Measurements from ENCODE around the gene RPL36A.

RPL36A gene

GRCh38 chrX:101416691-101417090 lies 25.9 kb downstream of the RPL36A start:
- Histone ChIP-seq H3K4me1 (ENCODE audit: control insufficient read depth in 1 of 2, insufficient read depth in 2 of 2, low read length in 2 of 2) (peaks cover 10 to 27% of the 10 kb centered on the region in 2 donors), H3K27ac (ENCODE audit: low read length) (no peak overlapping the region), H3K4me3 (ENCODE audit: low read depth in 1 of 2, low read length in 2 of 2) (no peak overlapping the region), H3K36me3 (ENCODE audit: control insufficient read depth in 1 of 2, insufficient read depth in 2 of 2, low read length in 2 of 2) (peaks cover 6 to 14% of the 10 kb centered on the region in 2 donors), H3K27me3 (ENCODE audit: low read depth, low read length) (no peaks in the 10 kb centered on the region), H3K9me3 (ENCODE audit: control insufficient read depth in 1 of 2, low read length in 2 of 2) (no peaks in the 10 kb centered on the region)

- Histone ChIP-seq H3K9me3 (ENCODE audit: control insufficient read depth in 1 of 2, low read length in 2 of 2) (no peaks in the 10 kb centered on the region), H3K4me3 (ENCODE audit: low read depth in 1 of 2, low read length in 2 of 2) (peak overlapping the region in 1 of 2 donors; percentile 60), H3K36me3 (ENCODE audit: control insufficient read depth in 1 of 2, insufficient read depth in 2 of 2, low read length in 2 of 2) (peaks cover 2 to 10% of the 10 kb centered on the region in 2 donors), H3K27me3 (ENCODE audit: low read depth, low read length) (no peaks in the 10 kb centered on the region), H3K4me1 (ENCODE audit: control insufficient read depth in 1 of 2, insufficient read depth in 2 of 2, low read length in 2 of 2) (peaks cover 10 to 22% of the 10 kb centered on the region in 2 donors), H3K27ac (ENCODE audit: low read length) (peak overlapping the region; percentile 91)
These were observed 26.4 kb downstream of the RPL36A start for GRCh38 chrX:101417190-101417589.

GRCh38 chrX:101417981-101418841 lies 27.4 kb downstream of the RPL36A start:
- peaks cover 10 to 15% of the 10 kb centered on the region in 2 donors for H3K4me1 ChIP-seq (ENCODE audit: control insufficient read depth in 1 of 2, insufficient read depth in 2 of 2, low read length in 2 of 2)

GRCh38 chrX:101419489-101419888 lies 28.7 kb downstream of the RPL36A start:
- Histone ChIP-seq H3K4me3 (ENCODE audit: low read depth in 1 of 2, low read length in 2 of 2) (peak overlapping the region in 1 of 2 donors; percentile 60), H3K9me3 (ENCODE audit: control insufficient read depth in 1 of 2, low read length in 2 of 2) (no peaks in the 10 kb centered on the region), H3K27ac (ENCODE audit: low read length) (no peak overlapping the region)

More at GRCh38 chrX:101417981-101418841, 27.4 kb downstream of the RPL36A start:
- no peaks in the 10 kb centered on the region for H3K36me3 ChIP-seq (ENCODE audit: control insufficient read depth in 1 of 2, insufficient read depth in 2 of 2, low read length in 2 of 2)
- no peaks in the 10 kb centered on the region for H3K9me3 ChIP-seq (ENCODE audit: control insufficient read depth in 1 of 2, low read length in 2 of 2)
- no peaks in the 10 kb centered on the region for H3K27me3 ChIP-seq (ENCODE audit: low read depth, low read length)
- H3K27ac ChIP-seq (ENCODE audit: low read length) = peak overlapping the region; percentile 91
- peak overlapping the region; percentile 60 for H3K4me3 ChIP-seq (ENCODE audit: low read depth in 1 of 2, low read length in 2 of 2)

GRCh38 chrX:101427954-101428353 lies 37.1 kb downstream of the RPL36A start:
- Histone ChIP-seq H3K4me1 (ENCODE audit: control insufficient read depth in 1 of 2, insufficient read depth in 2 of 2, low read length in 2 of 2) (peaks cover 0 to 6% of the 10 kb centered on the region in 2 donors), H3K9me3 (ENCODE audit: control insufficient read depth in 1 of 2, low read length in 2 of 2) (no peaks in the 10 kb centered on the region), H3K36me3 (ENCODE audit: control insufficient read depth in 1 of 2, insufficient read depth in 2 of 2, low read length in 2 of 2) (peaks cover 0 to 38% of the 10 kb centered on the region in 2 donors), H3K4me3 (ENCODE audit: low read depth in 1 of 2, low read length in 2 of 2) (no peak overlapping the region), H3K27ac (ENCODE audit: low read length) (no peak overlapping the region), H3K27me3 (ENCODE audit: low read depth, low read length) (no peaks in the 10 kb centered on the region)

More at GRCh38 chrX:101419489-101419888, 28.7 kb downstream of the RPL36A start:
- Histone ChIP-seq H3K36me3 (ENCODE audit: control insufficient read depth in 1 of 2, insufficient read depth in 2 of 2, low read length in 2 of 2) (peaks cover 0 to 3% of the 10 kb centered on the region in 2 donors), H3K4me1 (ENCODE audit: control insufficient read depth in 1 of 2, insufficient read depth in 2 of 2, low read length in 2 of 2) (peaks cover 10 to 15% of the 10 kb centered on the region in 2 donors), H3K27me3 (ENCODE audit: low read depth, low read length) (no peaks in the 10 kb centered on the region)

- no peak overlapping the region for H3K27ac ChIP-seq (ENCODE audit: low read length)
- H3K36me3 ChIP-seq (ENCODE audit: control insufficient read depth in 1 of 2, insufficient read depth in 2 of 2, low read length in 2 of 2) = peaks cover 3 to 31% of the 10 kb centered on the region in 2 donors
- H3K27me3 ChIP-seq (ENCODE audit: low read depth, low read length) = no peaks in the 10 kb centered on the region
- no peak overlapping the region for H3K4me3 ChIP-seq (ENCODE audit: low read depth in 1 of 2, low read length in 2 of 2)
- peaks cover 0 to 6% of the 10 kb centered on the region in 2 donors for H3K4me1 ChIP-seq (ENCODE audit: control insufficient read depth in 1 of 2, insufficient read depth in 2 of 2, low read length in 2 of 2)
- H3K9me3 ChIP-seq (ENCODE audit: control insufficient read depth in 1 of 2, low read length in 2 of 2) = no peaks in the 10 kb centered on the region
These were observed 39.1 kb downstream of the RPL36A start for GRCh38 chrX:101429934-101430333.

- H3K27ac ChIP-seq (ENCODE audit: low read length) = no peak overlapping the region
These were observed 39.8 kb downstream of the RPL36A start for GRCh38 chrX:101430457-101431078.

GRCh38 chrX:101442085-101442484 lies 51.3 kb downstream of the RPL36A start:
- H3K4me1 ChIP-seq (ENCODE audit: control insufficient read depth in 1 of 2, insufficient read depth in 2 of 2, low read length in 2 of 2) = no peaks in the 10 kb centered on the region
- H3K27me3 ChIP-seq (ENCODE audit: low read depth, low read length) = no peaks in the 10 kb centered on the region
- no peak overlapping the region for H3K4me3 ChIP-seq (ENCODE audit: low read depth in 1 of 2, low read length in 2 of 2)
- H3K36me3 ChIP-seq (ENCODE audit: control insufficient read depth in 1 of 2, insufficient read depth in 2 of 2, low read length in 2 of 2) = peaks cover 12 to 30% of the 10 kb centered on the region in 2 donors
- no peak overlapping the region for H3K27ac ChIP-seq (ENCODE audit: low read length)
- H3K9me3 ChIP-seq (ENCODE audit: control insufficient read depth in 1 of 2, low read length in 2 of 2) = no peaks in the 10 kb centered on the region

More at GRCh38 chrX:101430457-101431078, 39.8 kb downstream of the RPL36A start:
- Histone ChIP-seq H3K4me3 (ENCODE audit: low read depth in 1 of 2, low read length in 2 of 2) (no peak overlapping the region), H3K9me3 (ENCODE audit: control insufficient read depth in 1 of 2, low read length in 2 of 2) (no peaks in the 10 kb centered on the region), H3K36me3 (ENCODE audit: control insufficient read depth in 1 of 2, insufficient read depth in 2 of 2, low read length in 2 of 2) (peaks cover 3 to 31% of the 10 kb centered on the region in 2 donors), H3K4me1 (ENCODE audit: control insufficient read depth in 1 of 2, insufficient read depth in 2 of 2, low read length in 2 of 2) (peaks cover 0 to 6% of the 10 kb centered on the region in 2 donors), H3K27me3 (ENCODE audit: low read depth, low read length) (no peaks in the 10 kb centered on the region)
